HepG2 (cell line): ENCODE results near the gene HLF. TPM values are rescaled to one million over a fixed set of nuclear protein-coding genes. Genes with fewer than 3 reads are reported as not detected.

Experiments
- DPF2 ChIP-seq: sonication (generic); formaldehyde crosslinking; IDR thresholded peaks from 2 replicates; pipeline ENCODE4 v1.4.0; 2020; ENCODE audit warnings: mild to moderate bottlenecking, low read depth, missing genetic modification reagents, borderline replicate concordance
- ESRRA ChIP-seq: sonication (generic); formaldehyde crosslinking; IDR thresholded peaks from 2 replicates; pipeline ENCODE4 v1.5.1; 2020; ENCODE audit warnings: mild to moderate bottlenecking, low read depth, missing genetic modification reagents
- HDAC2 ChIP-seq: sonication (generic); formaldehyde crosslinking; IDR thresholded peaks from 2 replicates; pipeline ENCODE4 v1.4.0; 2020; ENCODE audit warnings: missing genetic modification reagents
- HMGXB3 ChIP-seq: sonication (generic); formaldehyde crosslinking; IDR thresholded peaks from 2 replicates; pipeline ENCODE4 v1.4.0; 2020; ENCODE audit warnings: missing genetic modification reagents, borderline replicate concordance
- KLF16 ChIP-seq, 2 experiments: sonication (generic) in 1 of 2; formaldehyde crosslinking in 1 of 2; IDR thresholded peaks; 2 replicates each; pipeline versions ENCODE4 v1.6.1 to v1.8.0; 2016 to 2023; ENCODE audit warnings: missing genetic modification reagents in 2 of 2, missing compliant biosample characterization in 1 of 2
- MTERF4 ChIP-seq: sonication (generic); formaldehyde crosslinking; IDR thresholded peaks from 2 replicates; pipeline ENCODE4 v1.8.0; 2023; ENCODE audit warnings: mild to moderate bottlenecking, missing genetic modification reagents
- SRSF4 ChIP-seq: fragments of 200-400 bp; formaldehyde crosslinking; IDR thresholded peaks from one replicate; pipeline ENCODE4 v1.6.1; 2018; ENCODE audit warnings: mild to moderate bottlenecking, low read depth, low read length, moderate library complexity; ENCODE audit not compliant: poor library complexity, severe bottlenecking
- TARDBP ChIP-seq: sonication (generic); formaldehyde crosslinking; IDR thresholded peaks from 2 replicates; pipeline ENCODE4 v1.8.0; 2022; ENCODE audit warnings: mild to moderate bottlenecking, missing genetic modification reagents
- ZBTB14 ChIP-seq: sonication (generic); formaldehyde crosslinking; IDR thresholded peaks from 2 replicates; pipeline ENCODE4 v1.4.0; 2020; ENCODE audit warnings: missing genetic modification reagents
- ZGPAT ChIP-seq: IDR thresholded peaks from 2 replicates; pipeline ENCODE4 v1.6.1; 2016; ENCODE audit warnings: mild to moderate bottlenecking
- ZNF331 ChIP-seq: sonication (generic); formaldehyde crosslinking; IDR thresholded peaks from 2 replicates; pipeline ENCODE4 v1.4.0; 2020; ENCODE audit warnings: missing genetic modification reagents
- ZNF362 ChIP-seq: sonication (generic); formaldehyde crosslinking; IDR thresholded peaks from 2 replicates; pipeline ENCODE4 v1.4.0; 2020; ENCODE audit warnings: missing genetic modification reagents, mild to moderate bottlenecking, borderline replicate concordance
- ZNF704 ChIP-seq: sonication (generic); formaldehyde crosslinking; IDR thresholded peaks from 2 replicates; pipeline ENCODE4 v1.8.1; 2023; ENCODE audit warnings: mild to moderate bottlenecking, inconsistent platforms, moderate library complexity, missing genetic modification reagents, borderline replicate concordance
- ZNF710 ChIP-seq: sonication (generic); formaldehyde crosslinking; IDR thresholded peaks from 2 replicates; pipeline ENCODE4 v1.5.0; 2020; ENCODE audit warnings: mild to moderate bottlenecking, missing genetic modification reagents, borderline replicate concordance
- polyA plus RNA-seq, 8 experiments: library from polyadenylated mRNA; depleted of rRNA in 3 of 8; stranded (reverse) in 7 of 8; unstranded in 1 of 8; fragments of >200 nt; fragmentation: Illumina TruSeq in 4 of 8; extraction: Trizol in 4 of 8; gene quantifications; 2 replicates each; pipeline versions ENCODE4 v1.2.1 to v1.2.3, GENCODE V29; 2011 to 2016; ENCODE audit warnings: low read depth in 4 of 8, missing spikeins in 1 of 8, mixed read lengths in 1 of 8; ENCODE audit not compliant: insufficient read depth in 1 of 8
- total RNA-seq, 5 experiments: library from RNA; depleted of rRNA; stranded (reverse); fragments of >200 nt; fragmentation: Illumina TruSeq; extraction: Trizol; gene quantifications; 2 replicates each; pipeline ENCODE4 v1.2.3, GENCODE V29; 2016; ENCODE audit warnings: low read depth in 1 of 5

Gene HLF
- total and polyA plus RNA-seq, 2 of the 13 experiments (the other 11 are each of a cell fraction or from before 2014, with no cell fraction given), result 202 to 346 TPM

GRCh38 chr17:55348749-55349354 is 84.1 kb downstream of the HLF start (continued):
- TF ChIP-seq HMGXB3 (CRISPR knock-in tag), result 0 out of 2 replicates have a peak, but pooled peaks have one; percentile 35
- TF ChIP-seq TARDBP (CRISPR knock-in tag), result peak; percentile 65
- TF ChIP-seq HDAC2 (CRISPR knock-in tag), result peak; percentile 55; the same call in 1 of the 2 replicates
- TF ChIP-seq DPF2, result no peak
- no peak for TF ChIP-seq ZBTB14 (CRISPR knock-in tag)
- peak; percentile 51; the same call in 1 of the 2 replicates for TF ChIP-seq ZNF331 (CRISPR knock-in tag)
- TF ChIP-seq KLF16 (CRISPR knock-in tag; IDR thresholded peaks at IDR 0.05), result peak in 1 of 2 experiments; percentile 72; a peak in 1 of 4 replicates
- TF ChIP-seq SRSF4, result no peak
- TF ChIP-seq ZGPAT (CRISPR knock-in tag), result peak; percentile 78
- no peak for TF ChIP-seq ZNF704 (CRISPR knock-in tag)
- TF ChIP-seq ZNF710 (CRISPR knock-in tag), result peak; percentile 42; the same call in 1 of the 2 replicates
- TF ChIP-seq ESRRA (CRISPR knock-in tag), result 0 out of 2 replicates have a peak, but pooled peaks have one; percentile 32
- 0 out of 2 replicates have a peak, but pooled peaks have one; percentile 5 for TF ChIP-seq MTERF4 (CRISPR knock-in tag)
- peak; percentile 67; the same call in 1 of the 2 replicates for TF ChIP-seq ZNF362 (CRISPR knock-in tag)
